IgD-negative memory B cell (primary cell): ENCODE measurements around the gene SYNGR4. TPM values are rescaled to one million over a fixed set of nuclear protein-coding genes. Genes with fewer than 3 reads are reported as not detected.
"Not testable (repeated sequence)": the region's sequence is repeated elsewhere in the genome, so short reads cannot be mapped to it uniquely, and the experiment has no call there.

ENCODE experiments used
- H3K27ac Mint-ChIP-seq, 3 donors: one replicate each; pipeline ENCODE4 v1.8.0; 2020 to 2022; ENCODE audit warnings: mild to moderate bottlenecking in 3 of 3, mixed read lengths in 3 of 3, moderate library complexity in 1 of 3
- H3K27me3 Mint-ChIP-seq: one replicate; pipeline ENCODE4 v1.8.0; 2021; ENCODE audit warnings: mixed read lengths
- H3K36me3 Mint-ChIP-seq: one replicate; pipeline ENCODE4 v1.8.0; 2020; ENCODE audit warnings: mild to moderate bottlenecking, mixed read lengths
- H3K4me1 Mint-ChIP-seq, 3 donors: one replicate each; pipeline ENCODE4 v1.8.0; 2020 to 2022; ENCODE audit warnings: mixed read lengths in 3 of 3, mild to moderate bottlenecking in 1 of 3
- H3K4me3 Mint-ChIP-seq, 4 donors: one replicate each; pipeline ENCODE4 v1.8.0; 2020 to 2022; ENCODE audit warnings: mild to moderate bottlenecking in 4 of 4, mixed read lengths in 4 of 4, moderate library complexity in 3 of 4
- H3K9me3 Mint-ChIP-seq, 3 donors: one replicate each; pipeline ENCODE4 v1.8.0; 2020 to 2021; ENCODE audit warnings: mixed read lengths in 3 of 3, mild to moderate bottlenecking in 1 of 3
- polyA plus RNA-seq: library from polyadenylated mRNA; unstranded; fragments of 300-500 nt; fragmentation: Illumina TruSeq; gene quantifications from one replicate; pipeline ENCODE4 v1.2.3, GENCODE V29; 2021

The SYNGR4 gene
- polyA plus RNA-seq, 1 donor from 2014 or later = not detected

DNA sequence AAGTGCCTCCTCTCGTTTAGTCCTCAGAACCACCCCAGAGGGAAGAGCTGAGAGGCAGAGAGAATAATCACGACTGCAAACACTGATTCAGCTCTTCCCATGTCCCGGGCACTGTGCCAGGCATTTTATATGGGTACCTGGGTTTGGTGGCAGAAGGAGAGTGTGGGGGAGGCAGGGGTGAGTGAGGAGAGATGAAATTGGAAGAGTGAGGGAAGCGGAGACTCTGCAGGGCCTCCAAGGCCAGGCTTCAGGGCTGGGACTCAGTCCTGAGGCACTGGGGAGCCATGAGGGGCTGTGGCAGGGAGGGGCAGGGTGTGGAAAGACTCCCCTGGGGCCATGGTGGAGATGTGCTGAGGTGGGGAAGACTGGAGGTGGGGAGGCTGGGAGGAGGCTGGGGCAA is 8.7 kb downstream of the SYNGR4 start:
- Mint-ChIP-seq H3K27ac (peak overlapping the region in 1 of 3 donors; percentile 69), H3K36me3 (peaks cover 2% of the 10 kb centered on the region), H3K9me3 (no peaks in the 10 kb centered on the region), H3K27me3 (peaks cover 10% of the 10 kb centered on the region), H3K4me1 (peaks cover 0 to 1% (median 0%) of the 10 kb centered on the region in 3 donors), H3K4me3 (peak overlapping the region in 2 of 4 donors; percentile 15 to 41)

DNA sequence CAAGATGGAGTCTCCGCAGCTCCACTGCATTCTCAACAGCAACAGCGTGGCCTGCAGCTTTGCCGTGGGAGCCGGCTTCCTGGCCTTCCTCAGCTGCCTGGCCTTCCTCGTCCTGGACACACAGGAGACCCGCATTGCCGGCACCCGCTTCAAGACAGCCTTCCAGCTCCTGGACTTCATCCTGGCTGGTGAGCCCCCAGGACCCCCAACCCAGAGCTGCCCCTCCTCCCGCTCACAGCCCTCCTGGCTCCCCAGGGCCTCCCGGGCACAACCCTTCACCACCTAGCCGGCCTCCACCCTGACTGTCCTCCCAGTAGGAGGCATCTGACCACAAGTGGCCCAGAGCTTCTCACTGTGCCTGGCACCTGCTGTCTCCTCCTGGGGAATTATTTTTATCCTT is 9.4 kb downstream of the SYNGR4 start:
- Mint-ChIP-seq H3K9me3 (no peaks in the 10 kb centered on the region), H3K4me3 (no peak overlapping the region), H3K27ac (peak overlapping the region in 1 of 3 donors; percentile 69), H3K36me3 (peaks cover 2% of the 10 kb centered on the region), H3K4me1 (peaks cover 0 to 1% (median 0%) of the 10 kb centered on the region in 3 donors), H3K27me3 (peaks cover 10% of the 10 kb centered on the region)

DNA sequence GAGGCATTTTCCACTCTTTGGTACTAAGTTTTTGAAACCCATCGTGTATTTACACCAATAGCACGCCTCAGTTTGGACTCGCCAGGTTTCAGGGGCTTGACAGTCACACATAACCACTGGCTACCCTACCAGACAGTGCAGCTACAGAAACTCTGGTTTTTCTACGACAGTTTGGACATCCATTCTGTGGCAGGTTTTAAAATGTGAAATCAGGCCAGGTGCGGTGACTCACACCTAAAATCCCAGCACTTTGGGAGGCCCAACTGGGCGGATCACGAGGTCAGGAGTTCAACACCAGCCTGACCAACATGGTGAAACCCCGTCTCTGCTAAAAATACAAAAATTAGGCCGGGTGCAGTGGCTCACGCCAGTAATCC is 14.0 kb downstream of the SYNGR4 start:
- no peak overlapping the region for H3K27ac Mint-ChIP-seq
- peaks cover 10% of the 10 kb centered on the region for H3K27me3 Mint-ChIP-seq
- H3K36me3 Mint-ChIP-seq = peaks cover 4% of the 10 kb centered on the region
- no peaks in the 10 kb centered on the region for H3K9me3 Mint-ChIP-seq
- H3K4me1 Mint-ChIP-seq = peaks cover 0 to 1% (median 0%) of the 10 kb centered on the region in 3 donors
- no peak overlapping the region for H3K4me3 Mint-ChIP-seq

DNA sequence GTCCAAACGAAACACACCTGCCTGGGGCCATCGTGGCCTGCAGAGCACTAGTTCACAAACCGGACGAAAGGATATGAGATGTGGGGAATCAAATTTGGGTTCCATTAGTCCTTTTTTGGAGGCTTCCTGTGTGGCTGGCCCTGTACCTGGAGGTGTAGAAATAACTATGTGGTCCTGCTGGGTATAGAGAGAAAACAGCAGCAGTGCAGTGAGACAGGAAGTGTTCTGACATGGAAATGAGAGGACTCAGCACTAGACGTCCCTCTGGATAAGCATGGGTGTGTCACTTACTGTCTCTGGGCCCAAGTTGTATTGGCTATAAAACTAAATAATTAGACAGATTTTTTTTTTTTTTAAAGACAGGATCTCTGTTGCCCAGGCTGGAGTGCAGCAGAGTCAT is 14.9 kb downstream of the SYNGR4 start:
- peaks cover 4% of the 10 kb centered on the region for H3K36me3 Mint-ChIP-seq
- H3K27me3 Mint-ChIP-seq = peaks cover 3% of the 10 kb centered on the region
- H3K4me3 Mint-ChIP-seq = no peak overlapping the region
- H3K9me3 Mint-ChIP-seq = no peaks in the 10 kb centered on the region
- H3K27ac Mint-ChIP-seq = no peak overlapping the region
- H3K4me1 Mint-ChIP-seq = peaks cover 0 to 1% (median 0%) of the 10 kb centered on the region in 3 donors

DNA sequence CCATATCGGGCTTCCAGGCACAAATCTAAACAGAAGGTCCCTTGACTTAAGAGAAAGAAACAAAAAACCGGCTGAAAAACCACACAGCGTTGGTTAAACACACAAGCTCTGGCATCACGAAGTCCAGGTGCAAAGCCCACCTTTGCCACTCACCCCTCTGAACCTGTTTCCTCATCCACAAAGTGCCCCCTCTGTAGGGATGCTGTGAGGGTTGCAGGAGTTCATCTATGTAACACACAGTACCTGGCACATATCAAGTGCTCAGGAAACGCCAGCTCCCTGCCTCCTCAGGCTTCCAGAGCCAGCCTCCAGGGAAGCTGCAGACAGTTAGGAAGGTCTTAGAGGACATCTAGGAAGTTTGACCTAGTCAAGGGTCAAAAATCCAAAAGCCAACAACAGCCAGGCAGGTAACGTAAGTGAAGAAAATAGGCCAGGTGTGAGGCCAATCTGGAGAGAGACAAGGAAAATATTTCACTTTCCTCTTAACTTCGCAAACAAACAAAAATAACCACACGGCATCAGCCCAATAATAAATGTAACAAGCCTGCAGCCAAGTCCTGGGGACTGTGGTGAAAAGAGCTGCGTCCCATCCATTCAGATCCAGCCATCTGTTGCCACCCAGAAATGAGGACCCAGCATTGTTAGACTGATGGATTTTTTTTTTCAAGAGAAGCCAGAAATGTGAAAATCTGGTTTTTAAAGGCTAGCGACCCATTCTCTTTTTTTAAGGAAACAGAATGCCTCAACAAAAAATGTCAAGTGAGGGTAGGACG is 17.2 kb downstream of the SYNGR4 start:
- H3K27ac Mint-ChIP-seq = no peak overlapping the region
- H3K9me3 Mint-ChIP-seq = no peaks in the 10 kb centered on the region
- peaks cover 4% of the 10 kb centered on the region for H3K36me3 Mint-ChIP-seq
- H3K27me3 Mint-ChIP-seq = no peaks in the 10 kb centered on the region
- H3K4me3 Mint-ChIP-seq = no peak overlapping the region
- H3K4me1 Mint-ChIP-seq = no peaks in the 10 kb centered on the region

DNA sequence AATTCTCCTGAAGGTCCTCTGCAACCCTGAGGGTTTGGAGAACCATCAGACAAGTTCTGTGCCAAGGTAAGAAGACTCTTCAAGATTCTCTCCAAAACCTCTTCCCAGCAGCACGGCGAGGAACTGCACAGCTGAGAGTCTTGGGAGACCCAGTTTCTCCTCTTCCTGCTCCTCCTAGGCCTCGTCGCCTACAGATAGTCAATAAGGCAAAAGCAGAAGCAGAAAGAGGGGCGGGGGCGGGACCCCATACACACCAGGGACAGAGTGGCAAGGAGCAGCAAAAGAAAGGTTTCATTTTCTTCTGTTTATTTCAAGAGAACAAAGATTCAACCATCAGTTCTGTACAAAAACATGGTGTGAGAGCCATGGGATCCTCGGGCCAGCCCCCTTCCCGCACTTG is 18.1 kb downstream of the SYNGR4 start:
- H3K36me3 Mint-ChIP-seq = peaks cover 4% of the 10 kb centered on the region

DNA sequence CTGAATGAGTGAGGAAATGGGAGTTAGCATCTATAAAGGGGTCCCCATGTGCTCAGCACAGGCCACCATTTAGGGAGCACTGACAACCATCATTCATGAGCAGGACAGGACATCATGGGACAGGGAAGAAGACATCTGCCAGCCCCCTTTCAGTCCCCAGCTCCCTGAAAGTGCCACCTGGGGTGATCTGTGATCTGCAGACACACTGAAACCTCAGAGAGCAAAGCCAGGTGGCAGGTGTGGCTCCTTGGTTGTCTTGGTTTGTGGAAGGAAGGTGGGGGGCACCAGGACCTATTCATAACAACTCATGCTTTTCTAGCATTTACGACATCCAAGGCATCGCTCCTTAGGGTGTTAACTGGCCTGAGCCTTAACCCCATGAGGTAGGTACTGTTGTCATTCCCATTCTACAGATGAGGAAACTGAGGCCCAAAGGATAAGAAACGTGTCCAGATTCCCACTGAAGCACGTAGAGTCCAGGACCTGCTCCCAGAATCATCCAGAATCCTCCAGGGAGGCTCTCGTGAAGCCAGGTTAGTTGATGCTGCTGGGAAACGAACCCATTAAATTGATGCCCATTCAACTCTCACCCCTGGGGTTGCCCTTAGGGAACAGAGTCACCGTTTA is 21.4 kb downstream of the SYNGR4 start:
- peaks cover 0 to 2% (median 1%) of the 10 kb centered on the region in 3 donors for H3K4me1 Mint-ChIP-seq
- H3K27me3 Mint-ChIP-seq = no peaks in the 10 kb centered on the region
- H3K4me3 Mint-ChIP-seq = peak overlapping the region in 1 of 4 donors; percentile 55
- H3K27ac Mint-ChIP-seq = no peak overlapping the region
- peaks cover 6% of the 10 kb centered on the region for H3K36me3 Mint-ChIP-seq
- no peaks in the 10 kb centered on the region for H3K9me3 Mint-ChIP-seq

More for the DNA sequence above, 18.1 kb downstream of the SYNGR4 start:
- Mint-ChIP-seq H3K27ac (no peak overlapping the region), H3K4me1 (no peaks in the 10 kb centered on the region), H3K9me3 (no peaks in the 10 kb centered on the region), H3K4me3 (no peak overlapping the region), H3K27me3 (no peaks in the 10 kb centered on the region)

DNA sequence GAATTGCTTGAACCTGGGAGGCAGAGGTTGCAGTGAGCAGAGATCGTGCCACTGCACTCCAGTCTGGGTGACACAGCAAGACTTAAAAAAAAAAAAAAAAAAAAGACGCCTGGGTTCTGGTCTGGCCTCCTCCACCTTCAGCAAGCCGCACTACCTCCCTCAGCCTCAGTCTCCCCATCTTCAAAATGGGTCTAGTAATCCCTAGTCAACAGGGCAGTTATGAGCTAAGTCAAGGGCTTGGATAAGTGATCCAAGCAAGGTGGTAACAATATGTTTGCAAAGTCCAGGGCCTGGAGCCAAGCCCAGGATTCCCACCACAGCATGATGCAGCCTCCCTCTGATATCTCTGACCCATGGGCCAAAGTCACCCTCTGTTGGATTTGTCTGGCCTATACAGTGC is 22.8 kb downstream of the SYNGR4 start:
- H3K36me3 Mint-ChIP-seq = peaks cover 4% of the 10 kb centered on the region
- no peak overlapping the region for H3K27ac Mint-ChIP-seq
- H3K4me3 Mint-ChIP-seq = no peak overlapping the region
- peaks cover 0 to 2% (median 1%) of the 10 kb centered on the region in 3 donors for H3K4me1 Mint-ChIP-seq
- H3K27me3 Mint-ChIP-seq = no peaks in the 10 kb centered on the region
- no peaks in the 10 kb centered on the region for H3K9me3 Mint-ChIP-seq

DNA sequence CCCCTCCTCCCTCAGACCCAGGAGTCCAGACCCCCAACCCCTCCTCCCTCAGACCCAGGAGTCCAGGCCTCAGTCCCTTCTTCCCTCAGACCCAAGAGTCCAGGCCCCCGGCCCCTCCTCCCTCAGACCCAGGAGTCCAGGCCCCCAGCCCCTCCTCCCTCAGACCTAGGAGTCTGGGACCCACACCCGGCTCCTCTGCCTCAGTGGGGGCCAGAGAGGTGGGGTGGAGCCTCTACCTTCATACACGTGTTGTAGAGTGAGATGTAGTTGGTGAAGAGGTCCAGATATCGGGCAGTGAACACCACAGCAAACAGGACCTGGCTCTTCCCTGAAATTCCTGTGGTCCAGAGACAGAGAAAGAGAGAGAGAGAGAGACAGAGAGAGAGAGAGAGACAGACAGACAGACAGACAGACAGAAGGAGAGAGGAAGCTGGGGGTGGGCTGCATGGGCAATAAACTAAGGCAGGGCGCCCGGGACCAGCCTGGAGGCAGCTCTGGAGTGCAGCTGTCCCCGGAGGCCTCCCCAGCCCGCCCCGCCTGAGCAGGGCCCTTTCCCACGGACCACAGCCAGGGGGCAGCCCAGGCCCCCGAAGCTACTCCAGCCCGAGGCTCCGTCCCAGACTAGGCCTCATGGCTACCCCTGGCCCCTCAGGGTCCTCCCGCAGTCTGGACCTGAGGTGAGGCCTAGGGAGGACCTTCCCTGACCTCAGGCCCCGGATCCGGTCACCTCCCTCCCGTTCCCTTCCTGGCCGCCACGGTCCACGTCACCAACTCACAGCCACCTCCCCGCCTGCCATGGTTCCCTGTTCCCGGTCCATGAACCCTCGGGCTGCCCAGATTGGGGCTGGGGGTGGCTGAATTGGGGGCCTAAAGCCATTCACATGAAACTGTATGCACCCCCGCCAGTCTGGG is 26.3 kb downstream of the SYNGR4 start:
- Mint-ChIP-seq H3K4me1 (peaks cover 0 to 9% (median 7%) of the 10 kb centered on the region in 3 donors), H3K27ac (peak overlapping the region; percentile 71 to 96 (median 91)), H3K36me3 (peaks cover 2% of the 10 kb centered on the region), H3K9me3 (no peaks in the 10 kb centered on the region), H3K4me3 (peak overlapping the region; percentile 89 to 97 (median 93)), H3K27me3 (peaks cover 13% of the 10 kb centered on the region)

DNA sequence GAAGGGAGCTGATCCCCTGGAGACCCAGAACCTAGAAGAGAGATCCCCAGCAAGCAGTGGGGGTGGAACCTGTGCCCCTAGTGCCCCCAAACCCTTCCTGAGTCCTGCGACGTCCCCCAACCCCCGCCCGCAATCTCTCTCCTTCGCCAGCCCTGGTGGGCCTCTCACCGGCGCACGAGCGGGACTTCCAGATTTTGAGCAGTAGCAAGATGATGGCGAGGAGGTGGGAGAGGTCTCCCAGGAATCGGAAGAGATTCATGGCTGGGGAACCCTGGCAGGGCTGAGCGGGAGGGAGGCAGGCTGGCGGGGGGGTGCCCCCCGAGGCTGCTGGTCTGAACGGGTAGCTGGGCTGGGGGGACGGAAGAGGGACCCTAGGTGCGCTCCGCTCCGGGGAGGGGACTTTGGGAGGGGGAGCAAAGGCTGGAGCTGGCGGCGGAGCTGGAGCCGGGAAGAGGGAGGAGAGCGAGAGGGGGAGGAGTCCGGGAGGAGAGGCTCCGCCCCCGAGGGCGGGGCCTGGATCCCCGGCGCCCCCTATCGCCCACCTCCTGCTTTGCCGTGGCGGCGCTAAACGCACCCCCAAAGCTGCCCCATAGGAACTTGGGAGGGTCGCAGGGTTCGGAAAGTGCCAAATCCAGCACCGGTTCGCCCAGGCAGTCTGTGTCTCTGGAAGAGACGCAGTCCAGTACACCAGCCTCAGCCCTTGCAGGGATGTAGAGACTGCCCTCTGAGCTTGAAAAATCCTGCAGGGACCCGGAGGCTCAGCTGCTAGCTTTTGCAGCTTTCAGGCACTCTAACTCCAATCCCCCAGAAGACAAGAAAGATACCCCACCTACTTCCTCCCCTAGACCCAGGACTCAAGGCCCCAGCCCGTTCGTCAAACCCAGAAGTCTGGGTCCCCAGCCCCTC is 27.2 kb downstream of the SYNGR4 start, which contains the start of gene KDELR1:
Gene KDELR1 (minus strand): TSS at position 452 of the 906 bp plus-strand sequence. CDS start 193 bp downstream, at position 259.
- peaks cover 21% of the 10 kb centered on the region for H3K27me3 Mint-ChIP-seq
- H3K27ac Mint-ChIP-seq = peak within 1 kb of the TSS; percentile 71 to 96 (median 91)
- H3K9me3 Mint-ChIP-seq = no peaks in the 10 kb centered on the region
- H3K36me3 Mint-ChIP-seq = peaks cover 2% of the 10 kb centered on the region
- H3K4me1 Mint-ChIP-seq = peaks cover 0 to 11% (median 7%) of the 10 kb centered on the region in 3 donors
- H3K4me3 Mint-ChIP-seq = peak within 1 kb of the TSS; percentile 89 to 97 (median 93)

DNA sequence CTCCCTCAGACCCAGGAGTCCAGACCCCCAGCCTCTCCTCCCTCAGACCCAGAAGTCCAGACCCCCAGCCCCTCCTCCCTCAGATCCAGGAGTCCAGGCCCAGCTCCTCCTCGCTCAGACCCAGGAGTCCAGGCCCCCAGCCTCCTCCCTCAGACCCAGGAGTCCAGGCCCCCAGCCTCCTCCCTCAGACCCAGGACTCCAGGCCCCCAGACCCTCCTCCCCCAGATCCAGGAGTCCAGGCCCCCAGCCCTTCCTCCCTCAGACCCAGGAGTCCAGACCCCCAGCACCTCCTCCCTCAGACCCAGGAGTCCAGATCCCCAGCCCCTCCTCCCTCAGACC is 27.8 kb downstream of the SYNGR4 start:
- not testable (repeated sequence) for H3K27ac Mint-ChIP-seq, H3K36me3 Mint-ChIP-seq, H3K9me3 Mint-ChIP-seq
- Mint-ChIP-seq H3K4me3 (peak overlapping the region in 3 of 4 donors; percentile 41 to 97 (median 89)), H3K27me3 (peaks cover 26% of the 10 kb centered on the region), H3K4me1 (peaks cover 0 to 11% (median 7%) of the 10 kb centered on the region in 3 donors)

DNA sequence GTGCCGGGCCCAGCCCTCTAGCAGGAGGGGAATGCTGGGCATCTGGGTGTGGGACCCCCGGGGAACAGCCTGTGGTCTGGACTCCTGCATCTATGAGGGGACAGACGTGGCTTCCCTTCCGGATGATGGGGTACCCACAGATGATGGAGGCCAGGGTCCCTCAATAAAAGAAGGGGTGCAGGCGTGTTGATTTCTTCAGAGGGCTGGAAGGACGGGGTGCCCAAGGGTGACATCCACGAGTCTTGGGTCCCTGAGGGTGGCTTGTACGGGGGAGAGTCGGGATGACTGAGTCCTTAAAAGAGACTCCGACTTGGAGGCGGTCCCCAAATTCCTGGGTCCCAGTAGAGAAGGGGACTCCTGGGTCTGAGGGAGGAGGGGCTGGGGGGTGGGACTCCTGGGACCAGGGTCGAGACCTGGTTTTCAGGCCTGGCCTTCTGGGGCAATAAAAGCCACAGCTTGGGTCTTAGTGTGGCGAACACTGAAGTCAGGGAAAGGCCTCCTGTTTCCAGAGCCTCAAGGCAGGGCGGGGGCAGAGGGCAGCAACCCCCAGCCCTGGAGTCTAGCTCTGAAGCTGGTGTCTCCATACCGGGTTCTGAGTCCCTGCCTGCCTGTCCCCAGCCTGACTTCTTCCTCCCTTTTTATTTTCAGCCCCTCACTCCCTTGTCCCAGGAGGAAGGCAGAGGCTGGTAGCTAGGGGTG is 28.8 kb downstream of the SYNGR4 start:
- H3K9me3 Mint-ChIP-seq = no peaks in the 10 kb centered on the region
- H3K4me3 Mint-ChIP-seq = peak overlapping the region in 3 of 4 donors; percentile 20 to 65 (median 49)
- H3K4me1 Mint-ChIP-seq = peaks cover 0 to 17% (median 10%) of the 10 kb centered on the region in 3 donors
- H3K27ac Mint-ChIP-seq = peak overlapping the region in 1 of 3 donors; percentile 39
- peaks cover 2% of the 10 kb centered on the region for H3K36me3 Mint-ChIP-seq
- peaks cover 33% of the 10 kb centered on the region for H3K27me3 Mint-ChIP-seq

DNA sequence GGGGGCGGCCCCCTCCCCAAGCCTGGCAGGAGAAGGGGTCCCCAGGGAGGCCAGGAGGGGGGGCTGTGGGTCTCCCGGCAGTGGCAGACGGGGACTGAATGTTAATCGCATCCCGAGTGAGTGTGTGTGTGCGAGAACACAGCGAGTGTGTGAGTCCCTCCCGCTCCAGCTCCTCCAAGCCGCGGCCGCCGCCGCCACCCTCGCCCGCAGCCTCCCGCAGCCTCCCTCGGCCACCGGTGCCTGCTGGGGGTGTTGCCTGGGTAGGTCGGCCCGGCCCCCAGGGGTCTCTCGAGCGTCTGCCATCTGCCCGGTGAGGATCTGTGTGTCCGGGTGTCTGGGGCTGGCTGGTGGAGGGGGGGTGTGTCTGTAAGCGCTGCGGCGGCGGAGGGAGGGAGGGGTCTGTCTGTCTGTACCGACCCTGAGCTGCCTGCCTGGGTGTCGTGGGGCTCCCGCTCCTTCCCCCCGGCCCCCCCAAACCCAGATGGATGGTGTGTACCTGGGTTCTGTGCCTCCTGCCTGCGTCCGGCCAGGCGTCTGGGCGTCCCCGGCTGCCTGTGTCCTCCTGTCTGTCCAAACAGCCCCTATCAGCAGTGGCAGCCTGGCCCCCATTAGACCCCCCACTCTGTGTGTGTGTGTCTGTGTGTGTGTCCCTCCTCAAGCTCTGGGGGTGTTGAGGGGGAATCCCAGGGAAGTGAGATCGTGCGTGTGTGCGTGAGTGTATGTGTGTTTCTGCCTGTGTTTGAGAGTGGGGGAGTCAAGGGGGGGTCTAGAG is 29.6 kb downstream of the SYNGR4 start, which contains the start of gene GRIN2D:
Gene GRIN2D (plus strand): TSS at position 110 of the 772 bp plus-strand sequence. CDS start 4,725 bp downstream, outside the sequence.
- Mint-ChIP-seq H3K27ac (peak within 1 kb of the TSS in 2 of 3 donors; percentile 39 to 76), H3K36me3 (no peaks in the 10 kb centered on the region), H3K4me1 (peaks cover 0 to 17% (median 10%) of the 10 kb centered on the region in 3 donors), H3K27me3 (peaks cover 33% of the 10 kb centered on the region), H3K9me3 (no peaks in the 10 kb centered on the region), H3K4me3 (peak within 1 kb of the TSS; percentile 39 to 87 (median 78))
